Skeletal muscle satellite cell (primary cell): ENCODE data around the gene FANCG.

Source experiments
- H3K27me3 ChIP-seq: 2 replicates; pipeline ENCODE4 v1.7.0; 2013; ENCODE audit warnings: low read length; ENCODE audit not compliant: control insufficient read depth, insufficient read depth
- H3K36me3 ChIP-seq: 2 replicates; pipeline ENCODE4 v1.7.0; 2013; ENCODE audit warnings: mild to moderate bottlenecking, control low read depth, low read length; ENCODE audit not compliant: insufficient read depth
- H3K4me1 ChIP-seq: 2 replicates; pipeline ENCODE4 v1.7.0; 2013; ENCODE audit warnings: low read length; ENCODE audit not compliant: control insufficient read depth, insufficient read depth
- H3K4me2 ChIP-seq: 2 replicates; pipeline ENCODE4 v1.7.0; 2013; ENCODE audit warnings: mild to moderate bottlenecking, low read length
- H3K4me3 ChIP-seq: 2 replicates; pipeline ENCODE4 v1.7.0; 2013; ENCODE audit warnings: low read length
- H3K9ac ChIP-seq: 2 replicates; pipeline ENCODE4 v1.7.0; 2013; ENCODE audit warnings: mild to moderate bottlenecking, low read depth, low read length, moderate library complexity
- H3K9me3 ChIP-seq: replicated peaks from 2 replicates; pipeline ENCODE4 v1.7.0; 2013; ENCODE audit warnings: mild to moderate bottlenecking, control low read depth, low read length

Gene FANCG

GRCh38 chr9:35072461-35073278 is 7.1 kb downstream of the FANCG start, which contains the start of gene VCP:
TSS of gene VCP (minus strand) at chr9:35072625. CDS start at chr9:35072353, 272 bp downstream.
- Histone ChIP-seq H3K4me2 (peak within 1 kb of the TSS; percentile 90), H3K9ac (peak within 1 kb of the TSS; percentile 99), H3K27me3 (no peaks in the 10 kb centered on the region), H3K9me3 (no peaks in the 10 kb centered on the region), H3K4me3 (peak within 1 kb of the TSS; percentile 89), H3K36me3 (peaks cover 19% of the 10 kb centered on the region), H3K4me1 (peaks cover 30% of the 10 kb centered on the region)

GRCh38 chr9:35071814-35072460 is 7.8 kb downstream of the FANCG start:
- peaks cover 30% of the 10 kb centered on the region for H3K4me1 ChIP-seq
- peaks cover 26% of the 10 kb centered on the region for H3K36me3 ChIP-seq
- peak overlapping the region; percentile 89 for H3K4me3 ChIP-seq
- H3K9me3 ChIP-seq: no peaks in the 10 kb centered on the region
- peak overlapping the region; percentile 90 for H3K4me2 ChIP-seq
- H3K27me3 ChIP-seq: no peaks in the 10 kb centered on the region
- H3K9ac ChIP-seq: peak overlapping the region; percentile 99

GRCh38 chr9:35070823-35071813 is 8.6 kb downstream of the FANCG start:
- Histone ChIP-seq H3K36me3 (peaks cover 32% of the 10 kb centered on the region), H3K4me1 (peaks cover 30% of the 10 kb centered on the region), H3K9me3 (no peaks in the 10 kb centered on the region), H3K4me3 (peak overlapping the region; percentile 89), H3K4me2 (peak overlapping the region; percentile 90), H3K27me3 (no peaks in the 10 kb centered on the region), H3K9ac (peak overlapping the region; percentile 99)

GRCh38 chr9:35069020-35069419 is 10.7 kb downstream of the FANCG start:
- Histone ChIP-seq H3K9me3 (no peaks in the 10 kb centered on the region), H3K27me3 (no peaks in the 10 kb centered on the region), H3K9ac (no peak overlapping the region), H3K36me3 (peaks cover 39% of the 10 kb centered on the region), H3K4me1 (peaks cover 30% of the 10 kb centered on the region), H3K4me2 (peak overlapping the region; percentile 90), H3K4me3 (peak overlapping the region; percentile 42)

GRCh38 chr9:35067056-35067455 is 12.7 kb downstream of the FANCG start:
- H3K4me3 ChIP-seq: no peak overlapping the region
- H3K36me3 ChIP-seq: peaks cover 59% of the 10 kb centered on the region
- H3K27me3 ChIP-seq: no peaks in the 10 kb centered on the region
- H3K9ac ChIP-seq: no peak overlapping the region
- peaks cover 23% of the 10 kb centered on the region for H3K4me1 ChIP-seq
- no peaks in the 10 kb centered on the region for H3K9me3 ChIP-seq
- no peak overlapping the region for H3K4me2 ChIP-seq

- no peaks in the 10 kb centered on the region for H3K27me3 ChIP-seq
- H3K4me3 ChIP-seq: no peak overlapping the region
- H3K4me1 ChIP-seq: no peaks in the 10 kb centered on the region
- no peaks in the 10 kb centered on the region for H3K9me3 ChIP-seq
- no peak overlapping the region for H3K4me2 ChIP-seq
- H3K9ac ChIP-seq: no peak overlapping the region
- H3K36me3 ChIP-seq: peaks cover 98% of the 10 kb centered on the region
These were observed 19.1 kb downstream of the FANCG start for GRCh38 chr9:35060548-35061207.

GRCh38 chr9:35059438-35059837 is 20.3 kb downstream of the FANCG start:
- Histone ChIP-seq H3K4me3 (no peak overlapping the region), H3K4me2 (no peak overlapping the region), H3K27me3 (no peaks in the 10 kb centered on the region), H3K36me3 (peaks cover 98% of the 10 kb centered on the region), H3K9ac (no peak overlapping the region), H3K9me3 (no peaks in the 10 kb centered on the region), H3K4me1 (no peaks in the 10 kb centered on the region)

- Histone ChIP-seq H3K4me1 (no peaks in the 10 kb centered on the region), H3K9me3 (no peaks in the 10 kb centered on the region), H3K4me3 (no peak overlapping the region), H3K9ac (no peak overlapping the region), H3K27me3 (no peaks in the 10 kb centered on the region), H3K36me3 (peaks cover 89% of the 10 kb centered on the region), H3K4me2 (no peak overlapping the region)
These were observed 22.5 kb downstream of the FANCG start for GRCh38 chr9:35057271-35057620.

GRCh38 chr9:35056571-35057270 is 23.0 kb downstream of the FANCG start:
- Histone ChIP-seq H3K9me3 (no peaks in the 10 kb centered on the region), H3K4me2 (no peak overlapping the region), H3K4me3 (no peak overlapping the region), H3K36me3 (peaks cover 86% of the 10 kb centered on the region), H3K9ac (no peak overlapping the region), H3K4me1 (no peaks in the 10 kb centered on the region), H3K27me3 (no peaks in the 10 kb centered on the region)

GRCh38 chr9:35054871-35055644 is 24.7 kb downstream of the FANCG start:
- H3K27me3 ChIP-seq: no peaks in the 10 kb centered on the region
- no peaks in the 10 kb centered on the region for H3K4me1 ChIP-seq
- no peak overlapping the region for H3K4me3 ChIP-seq
- H3K36me3 ChIP-seq: peaks cover 85% of the 10 kb centered on the region
- no peak overlapping the region for H3K4me2 ChIP-seq
- H3K9ac ChIP-seq: no peak overlapping the region
- H3K9me3 ChIP-seq: no peaks in the 10 kb centered on the region
